Measurements from ENCODE around the gene CBLN2. TPM values are rescaled to one million over a fixed set of nuclear protein-coding genes. Genes with fewer than 3 reads are reported as not detected.

CBLN2 gene
- 0.18 and 1.1 TPM in 2 replicates for total RNA-seq

DNA sequence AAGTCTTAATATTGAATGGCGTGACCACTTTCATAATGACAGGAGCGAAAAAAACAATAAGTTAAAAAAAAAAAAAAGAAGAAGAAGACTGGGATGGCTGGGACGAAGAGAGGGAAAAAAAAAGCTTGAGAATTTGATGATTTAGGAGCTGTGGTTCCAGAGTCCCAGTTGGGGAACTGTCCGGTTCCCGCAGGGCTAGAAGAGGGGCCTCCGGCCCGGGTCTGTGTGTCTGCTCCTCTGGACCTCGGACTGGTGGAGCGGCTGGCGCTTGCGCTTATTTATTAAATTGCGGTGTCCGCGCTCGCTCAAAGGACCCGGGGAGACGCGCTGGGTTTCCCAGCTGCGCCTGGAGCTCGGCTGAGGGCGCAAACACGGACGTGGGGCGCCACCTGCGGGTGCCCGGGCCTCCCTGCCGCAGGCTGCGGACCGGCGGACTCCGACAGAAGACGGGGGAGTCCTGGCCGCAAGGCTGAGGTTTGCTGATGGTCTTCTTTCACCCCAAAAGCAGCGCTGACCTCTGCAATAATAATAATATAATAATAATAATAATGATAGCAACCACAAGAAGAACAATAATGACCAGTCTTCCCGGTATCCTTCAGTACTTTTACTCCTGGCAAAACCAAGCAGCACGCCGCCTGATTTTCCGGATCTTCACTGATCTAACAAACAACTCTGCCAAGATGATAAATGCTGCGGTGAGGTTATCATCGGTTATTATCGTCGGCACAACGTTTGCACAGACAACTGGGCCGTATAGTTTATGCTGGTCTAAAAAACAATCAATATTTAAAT, at the start of gene CBLN2:
CBLN2 (minus strand) TSS at position 251 of the 795 bp plus-strand sequence. CDS start 2,182 bp downstream, outside the sequence.
- peak; percentile 19 for DNase-seq (ENCODE audit: low read depth, low spot score)

- no peak for DNase-seq (ENCODE audit: low read depth, low spot score)
Measured at GRCh38 chr18:72588360-72588759, 44.2 kb upstream of the CBLN2 start.

- DNase-seq (ENCODE audit: low read depth, low spot score) = no peak
Measured at GRCh38 chr18:72584787-72585186, 40.6 kb upstream of the CBLN2 start.

- DNase-seq (ENCODE audit: low read depth, low spot score) = no peak
Measured at GRCh38 chr18:72581976-72582375, 37.8 kb upstream of the CBLN2 start.

- no peak for DNase-seq (ENCODE audit: low read depth, low spot score)
Measured at GRCh38 chr18:72572896-72573295, 28.8 kb upstream of the CBLN2 start.

DNA sequence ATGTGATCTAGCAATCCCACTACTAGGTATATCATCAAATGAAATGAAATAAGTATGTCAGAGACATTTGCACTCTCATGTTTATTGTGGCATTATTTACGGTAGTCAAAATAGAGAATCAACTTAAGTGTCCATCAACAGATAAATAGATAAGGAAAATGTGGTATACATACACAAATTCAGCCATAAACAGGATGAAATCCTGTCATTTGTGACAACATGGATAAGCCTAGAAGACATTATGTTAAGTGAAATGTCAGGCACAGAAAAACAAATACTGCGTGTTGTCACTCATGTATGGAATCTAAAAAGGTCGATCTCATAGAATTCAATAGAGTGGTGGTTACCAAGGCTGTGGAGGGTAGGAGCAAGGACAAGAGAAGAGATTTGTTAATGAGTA, 22.1 kb upstream of the CBLN2 start:
- no peak for DNase-seq (ENCODE audit: low read depth, low spot score)

- DNase-seq (ENCODE audit: low read depth, low spot score) = no peak
Measured at GRCh38 chr18:72555968-72556367, 11.8 kb upstream of the CBLN2 start.

GRCh38 chr18:72555101-72555500, 11.0 kb upstream of the CBLN2 start:
- DNase-seq (ENCODE audit: low read depth, low spot score) = no peak

GRCh38 chr18:72543357-72544055, 636 bp downstream of the CBLN2 start:
- no peak for DNase-seq (ENCODE audit: low read depth, low spot score)

- no peak for DNase-seq (ENCODE audit: low read depth, low spot score)
Measured at GRCh38 chr18:72542984-72543356, 1.2 kb downstream of the CBLN2 start.

DNA sequence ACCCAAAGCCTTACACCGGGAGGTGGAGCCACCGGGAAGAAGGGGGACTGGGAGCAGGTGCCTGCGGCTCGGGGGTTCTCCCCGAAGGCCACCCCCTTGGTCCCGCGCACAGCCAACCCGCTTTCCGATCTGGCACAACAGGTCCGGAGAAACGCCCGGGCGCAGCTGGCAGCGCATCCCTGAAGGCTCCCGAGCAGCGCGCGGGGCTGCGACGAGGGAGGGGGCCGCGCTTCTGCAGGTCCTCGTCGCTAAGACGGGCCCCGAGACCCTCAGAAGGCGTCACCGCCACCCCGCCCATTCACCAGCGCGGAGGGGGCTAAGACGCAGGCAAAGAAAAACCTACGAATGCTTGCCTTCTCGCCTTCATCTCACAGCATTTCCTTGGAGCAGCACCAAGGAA, 1.8 kb downstream of the CBLN2 start:
- no peak for DNase-seq (ENCODE audit: low read depth, low spot score)

- DNase-seq (ENCODE audit: low read depth, low spot score) = no peak
Measured at GRCh38 chr18:72541871-72542332, 2.2 kb downstream of the CBLN2 start.

DNA sequence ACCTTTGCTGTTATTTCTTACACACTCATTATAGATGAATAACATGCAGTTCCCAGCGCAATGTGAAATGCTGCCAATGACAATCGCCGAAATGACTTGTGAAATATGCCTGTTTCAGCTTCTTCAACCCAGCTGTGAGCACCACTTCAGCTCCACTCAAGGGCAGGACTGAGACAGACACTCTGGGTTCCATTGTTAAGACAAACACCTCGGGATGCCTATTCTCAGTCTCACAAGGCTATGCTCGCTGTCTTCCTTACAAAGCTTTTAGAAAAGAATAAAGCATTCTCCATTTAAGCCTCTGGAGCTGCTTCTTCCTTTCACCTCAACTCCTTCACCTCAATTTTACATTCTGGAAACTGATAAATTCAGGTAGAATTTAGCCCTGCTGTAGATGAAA, 4.2 kb downstream of the CBLN2 start:
- DNase-seq (ENCODE audit: low read depth, low spot score) = no peak

DNA sequence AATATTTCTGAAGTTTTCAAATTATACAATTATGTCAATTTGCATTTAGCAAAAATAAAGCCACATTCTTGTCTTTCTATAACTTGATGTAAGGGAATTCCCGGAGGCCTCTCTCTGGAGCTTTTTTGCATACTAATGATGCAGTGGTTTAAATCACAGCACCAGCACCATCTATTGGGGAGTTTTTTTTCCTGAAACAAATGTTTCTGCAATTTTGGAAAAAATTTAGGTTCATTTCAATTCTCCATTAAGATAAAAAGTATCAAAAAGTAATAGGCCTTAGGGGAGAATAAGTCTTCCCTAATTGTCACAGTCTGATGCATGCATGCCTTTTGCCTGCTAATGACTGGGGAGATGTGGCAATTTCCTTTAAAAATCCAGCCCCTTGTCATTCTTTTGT, 13.5 kb downstream of the CBLN2 start:
- no peak for DNase-seq (ENCODE audit: low read depth, low spot score)

DNA sequence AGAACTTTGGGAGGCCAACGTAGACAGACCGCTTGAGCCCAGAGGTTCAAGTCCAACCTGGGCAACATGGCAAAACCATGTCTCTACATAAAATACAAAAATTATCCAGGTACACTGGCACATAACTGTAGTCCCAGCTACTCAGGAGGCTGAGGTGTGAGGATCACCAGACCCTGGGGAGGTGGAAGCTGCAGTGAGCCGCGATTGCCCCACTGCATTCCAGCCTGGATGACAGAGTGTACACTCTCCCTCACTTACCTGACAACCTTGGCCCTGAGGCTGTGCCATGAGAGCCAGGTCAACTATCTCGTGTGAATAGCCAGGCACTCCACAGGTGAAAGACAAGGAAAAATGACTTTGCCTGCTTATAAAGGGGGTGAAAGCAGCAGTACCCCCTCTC, 39.3 kb downstream of the CBLN2 start:
- DNase-seq (ENCODE audit: low read depth, low spot score) = no peak

DNA sequence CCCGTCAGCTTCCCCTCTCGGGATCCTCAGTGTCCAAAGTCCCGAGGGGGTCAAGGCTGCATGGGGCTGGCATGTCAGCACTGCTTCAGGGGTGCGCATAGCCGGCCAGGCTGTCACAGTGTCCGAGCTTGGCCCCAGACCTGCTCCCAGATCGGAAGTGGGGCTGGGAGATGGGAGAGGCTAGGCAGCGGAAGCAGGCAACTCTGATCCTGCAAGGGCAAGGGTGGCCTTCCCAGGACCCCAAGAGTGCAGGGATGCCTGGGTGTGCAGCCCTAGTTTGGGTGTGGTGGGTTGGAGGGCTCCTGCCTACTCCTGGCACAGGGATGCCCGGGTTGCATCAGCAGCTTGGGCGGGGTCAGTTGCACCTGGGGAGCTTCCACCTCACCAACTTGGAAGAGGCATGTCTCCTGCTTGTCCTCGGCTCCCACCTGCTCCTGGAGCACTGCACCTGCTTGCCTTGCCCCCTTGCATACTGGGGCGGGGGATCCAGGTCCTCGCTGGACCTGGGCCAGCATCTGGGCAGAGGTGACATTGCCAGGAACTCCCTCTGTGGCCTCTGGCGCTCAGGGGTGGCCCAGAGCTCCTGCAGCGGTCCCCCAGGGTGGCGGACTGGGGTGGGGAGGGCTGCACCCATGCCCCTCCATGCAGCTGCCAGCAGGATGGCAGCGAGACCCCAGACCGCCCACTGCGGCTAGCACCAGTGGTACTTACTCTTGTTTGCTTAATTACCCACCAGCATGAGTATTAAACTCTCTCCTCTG, 41.3 kb downstream of the CBLN2 start:
- DNase-seq (ENCODE audit: low read depth, low spot score) = no peak

GRCh38 chr18:72492497-72492896, 51.6 kb downstream of the CBLN2 start:
- DNase-seq (ENCODE audit: low read depth, low spot score) = no peak
